ENCODE measurements around the gene FBXL12. TPM values are rescaled to one million over a fixed set of nuclear protein-coding genes. Genes with fewer than 3 reads are reported as not detected.
"Not testable (repeated sequence)": the region's sequence is repeated elsewhere in the genome, so short reads cannot be mapped to it uniquely, and the experiment has no call there.

Gene FBXL12
- total RNA-seq, 1 donor from 2014 or later: 25.2 TPM

- H3K36me3 ChIP-seq (ENCODE audit: control insufficient read depth, insufficient read depth, low read length): no peaks in the 10 kb centered on the region
- peak overlapping the region; percentile 75 for H3K4me3 ChIP-seq (ENCODE audit: low read depth, low read length)
- no peaks in the 10 kb centered on the region for H3K27me3 ChIP-seq (ENCODE audit: control insufficient read depth, insufficient read depth, low read length)
- no peak for DNase-seq (ENCODE audit: low read depth)
- TF ChIP-seq, protein P1, sequence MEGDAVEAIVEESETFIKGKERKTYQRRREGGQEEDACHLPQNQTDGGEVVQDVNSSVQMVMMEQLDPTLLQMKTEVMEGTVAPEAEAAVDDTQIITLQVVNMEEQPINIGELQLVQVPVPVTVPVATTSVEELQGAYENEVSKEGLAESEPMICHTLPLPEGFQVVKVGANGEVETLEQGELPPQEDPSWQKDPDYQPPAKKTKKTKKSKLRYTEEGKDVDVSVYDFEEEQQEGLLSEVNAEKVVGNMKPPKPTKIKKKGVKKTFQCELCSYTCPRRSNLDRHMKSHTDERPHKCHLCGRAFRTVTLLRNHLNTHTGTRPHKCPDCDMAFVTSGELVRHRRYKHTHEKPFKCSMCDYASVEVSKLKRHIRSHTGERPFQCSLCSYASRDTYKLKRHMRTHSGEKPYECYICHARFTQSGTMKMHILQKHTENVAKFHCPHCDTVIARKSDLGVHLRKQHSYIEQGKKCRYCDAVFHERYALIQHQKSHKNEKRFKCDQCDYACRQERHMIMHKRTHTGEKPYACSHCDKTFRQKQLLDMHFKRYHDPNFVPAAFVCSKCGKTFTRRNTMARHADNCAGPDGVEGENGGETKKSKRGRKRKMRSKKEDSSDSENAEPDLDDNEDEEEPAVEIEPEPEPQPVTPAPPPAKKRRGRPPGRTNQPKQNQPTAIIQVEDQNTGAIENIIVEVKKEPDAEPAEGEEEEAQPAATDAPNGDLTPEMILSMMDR (IDR thresholded peaks at IDR 0.05; ENCODE audit: insufficient read depth, low read length, poor library complexity, severe bottlenecking): no peak
These were observed 32.5 kb downstream of the FBXL12 start for GRCh38 chr19:9786342-9786741.

- H3K4me3 ChIP-seq (ENCODE audit: low read depth, low read length): peak overlapping the region; percentile 75
- H3K36me3 ChIP-seq (ENCODE audit: control insufficient read depth, insufficient read depth, low read length): no peaks in the 10 kb centered on the region
- peak; percentile 70 for DNase-seq (ENCODE audit: low read depth)
- no peaks in the 10 kb centered on the region for H3K27me3 ChIP-seq (ENCODE audit: control insufficient read depth, insufficient read depth, low read length)
- TF ChIP-seq, protein P1 (IDR thresholded peaks at IDR 0.05; ENCODE audit: insufficient read depth, low read length, poor library complexity, severe bottlenecking): no peak
These were observed 33.2 kb downstream of the FBXL12 start for GRCh38 chr19:9785367-9786331.

GRCh38 chr19:9784163-9784496 is 34.7 kb downstream of the FBXL12 start:
- H3K36me3 ChIP-seq (ENCODE audit: control insufficient read depth, insufficient read depth, low read length); H3K4me3 ChIP-seq (ENCODE audit: low read depth, low read length); DNase-seq (ENCODE audit: low read depth); H3K27me3 ChIP-seq (ENCODE audit: control insufficient read depth, insufficient read depth, low read length): not testable (repeated sequence)

- no peaks in the 10 kb centered on the region for H3K27me3 ChIP-seq (ENCODE audit: control insufficient read depth, insufficient read depth, low read length)
- H3K4me3 ChIP-seq (ENCODE audit: low read depth, low read length): no peak overlapping the region
- TF ChIP-seq, protein P1 (IDR thresholded peaks at IDR 0.05; ENCODE audit: insufficient read depth, low read length, poor library complexity, severe bottlenecking): no peak
- DNase-seq (ENCODE audit: low read depth): no peak
- no peaks in the 10 kb centered on the region for H3K36me3 ChIP-seq (ENCODE audit: control insufficient read depth, insufficient read depth, low read length)
These were observed 36.5 kb downstream of the FBXL12 start for GRCh38 chr19:9782338-9782737.

DNA sequence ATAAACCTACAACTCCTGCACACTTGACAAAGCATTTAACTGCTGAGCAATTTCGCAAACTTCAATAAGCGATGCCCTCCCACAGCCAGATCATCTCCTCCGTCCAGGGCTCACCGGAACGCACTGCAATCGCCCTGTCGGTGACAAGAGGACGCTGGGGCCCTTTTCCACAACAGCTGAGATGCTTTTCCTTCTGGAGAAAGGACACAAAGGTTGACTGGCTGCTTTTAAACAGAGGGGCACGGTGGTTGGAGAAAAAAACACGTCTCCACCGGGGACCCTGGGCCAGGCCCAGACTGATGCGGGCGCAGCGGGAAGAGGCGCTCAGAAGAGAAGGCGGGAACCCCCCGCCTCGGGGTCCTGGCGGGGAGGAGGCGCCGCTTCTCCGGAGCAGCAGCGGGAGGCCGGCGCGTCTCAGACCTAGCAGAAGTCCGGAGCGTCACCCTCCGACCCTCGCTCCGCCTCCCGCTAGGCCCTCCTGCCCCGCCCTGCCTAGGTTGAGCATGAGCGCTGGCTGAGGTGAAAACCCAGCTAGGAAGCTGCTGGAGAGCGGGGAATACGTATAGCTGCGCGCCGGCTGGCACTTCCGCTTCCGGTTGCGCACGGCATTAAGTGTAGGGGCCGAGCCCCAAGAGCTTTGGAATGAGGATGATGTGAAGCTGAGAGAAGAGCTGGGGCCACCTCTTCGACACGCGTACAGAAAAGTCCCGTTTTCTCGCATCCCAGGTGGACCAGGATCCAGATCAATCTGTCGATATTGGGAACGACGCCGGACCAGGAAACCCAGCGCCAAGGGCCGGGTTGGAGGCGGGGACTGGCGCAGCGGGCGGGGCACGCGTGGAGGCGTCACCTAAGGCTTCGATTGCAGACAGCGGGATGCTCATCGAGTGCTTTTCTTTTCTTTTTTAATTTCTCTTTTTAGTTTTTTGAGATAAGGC is 50.4 kb downstream of the FBXL12 start, which contains the start of gene ZNF846:
Gene ZNF846, minus strand, starts transcription at position 564 of the 938 bp plus-strand sequence. CDS start 3,788 bp downstream, outside the sequence.
- peak; percentile 81 for DNase-seq (ENCODE audit: low read depth)

More for the DNA sequence above, 50.4 kb downstream of the FBXL12 start, which contains the start of gene ZNF846:
- H3K27me3 ChIP-seq (ENCODE audit: control insufficient read depth, insufficient read depth, low read length): no peaks in the 10 kb centered on the region
- TF ChIP-seq, protein P1 (IDR thresholded peaks at IDR 0.05; ENCODE audit: insufficient read depth, low read length, poor library complexity, severe bottlenecking): no peak
- H3K4me3 ChIP-seq (ENCODE audit: low read depth, low read length): peak within 1 kb of the TSS; percentile 61
- H3K36me3 ChIP-seq (ENCODE audit: control insufficient read depth, insufficient read depth, low read length): no peaks in the 10 kb centered on the region

Other genes starting within 250 kb of the FBXL12 start
- gene ZNF121, start 234.6 kb downstream of the FBXL12 start, total RNA-seq: 37.9 and 39.2 TPM in 2 replicates
- 30.8 and 40.8 TPM in 2 replicates for gene ZNF561, start 197.8 kb downstream of the FBXL12 start, total RNA-seq
- 37.3 and 37.4 TPM in 2 replicates for gene ZNF562, start 144.0 kb downstream of the FBXL12 start, total RNA-seq
- gene ZNF846, start 50.3 kb downstream of the FBXL12 start, total RNA-seq: 2.8 and 4.2 TPM in 2 replicates
- 536 and 603 TPM in 2 replicates for gene UBL5, start 8.8 kb upstream of the FBXL12 start, total RNA-seq
- 102 and 115 TPM in 2 replicates for gene PIN1, start 16.2 kb upstream of the FBXL12 start, total RNA-seq
- gene OLFM2, start 117.4 kb upstream of the FBXL12 start, total RNA-seq: 15.8 and 18.0 TPM in 2 replicates
- 0.79 and 1.3 TPM in 2 replicates for gene COL5A3, start 191.4 kb upstream of the FBXL12 start, total RNA-seq
- not detected in 2 replicates for gene RDH8, start 194.4 kb upstream of the FBXL12 start, total RNA-seq

Data from kidney epithelial cell (primary cell).